Measurements from ENCODE around the gene TRIO. TPM values are rescaled to one million over a fixed set of nuclear protein-coding genes. Genes with fewer than 3 reads are reported as not detected.
"Not testable (repeated sequence)": the region's sequence is repeated elsewhere in the genome, so short reads cannot be mapped to it uniquely, and the experiment has no call there.

TRIO gene
- total and polyA plus RNA-seq, 2 donors: 35.8 to 233 TPM

GRCh38 chr5:14373685-14374084 lies 230.5 kb downstream of the TRIO start:
- no peaks in the 10 kb centered on the region for H3K4me1 ChIP-seq (ENCODE audit: insufficient read depth)
- peaks cover 5% of the 10 kb centered on the region for H3K36me3 ChIP-seq (ENCODE audit: insufficient read depth)
- no peak overlapping the region for H3K4me3 ChIP-seq (ENCODE audit: low read depth, low read length)
- 88% methylated on average over 6 of the region's 6 CpGs for WGBS
- no peak overlapping the region for H3K27ac ChIP-seq (ENCODE audit: low read depth)
- no peak for DNase-seq (ENCODE audit: extremely low spot score)

- Histone ChIP-seq H3K4me1 (ENCODE audit: insufficient read depth) (no peaks in the 10 kb centered on the region), H3K27ac (ENCODE audit: low read depth) (no peak overlapping the region), H3K36me3 (ENCODE audit: insufficient read depth) (peaks cover 5% of the 10 kb centered on the region), H3K4me3 (ENCODE audit: low read depth, low read length) (no peak overlapping the region)
- DNase-seq (ENCODE audit: extremely low spot score): no peak
- WGBS: 82% methylated on average over 8 of the region's 8 CpGs
Measured at GRCh38 chr5:14374100-14374499, 231.0 kb downstream of the TRIO start.

GRCh38 chr5:14376789-14377188 lies 233.6 kb downstream of the TRIO start:
- WGBS: 82% methylated on average over 3 of the region's 3 CpGs
- no peak overlapping the region for H3K27ac ChIP-seq (ENCODE audit: low read depth)
- DNase-seq (ENCODE audit: extremely low spot score): no peak
- no peak overlapping the region for H3K4me3 ChIP-seq (ENCODE audit: low read depth, low read length)
- peaks cover 5% of the 10 kb centered on the region for H3K36me3 ChIP-seq (ENCODE audit: insufficient read depth)
- H3K4me1 ChIP-seq (ENCODE audit: insufficient read depth): no peaks in the 10 kb centered on the region

GRCh38 chr5:14379739-14380497 lies 236.8 kb downstream of the TRIO start:
- H3K36me3 ChIP-seq (ENCODE audit: insufficient read depth): peaks cover 5% of the 10 kb centered on the region

GRCh38 chr5:14380712-14381111 lies 237.6 kb downstream of the TRIO start:
- no peak for DNase-seq (ENCODE audit: extremely low spot score)

More at GRCh38 chr5:14379739-14380497, 236.8 kb downstream of the TRIO start:
- no peak overlapping the region for H3K27ac ChIP-seq (ENCODE audit: low read depth)
- H3K4me1 ChIP-seq (ENCODE audit: insufficient read depth): no peaks in the 10 kb centered on the region
- no peak overlapping the region for H3K4me3 ChIP-seq (ENCODE audit: low read depth, low read length)
- no peak for DNase-seq (ENCODE audit: extremely low spot score)
- WGBS: 77% methylated on average over 35 of the region's 35 CpGs

GRCh38 chr5:14382640-14383039 lies 239.5 kb downstream of the TRIO start:
- WGBS: 98% methylated on average over 4 of the region's 4 CpGs
- H3K36me3 ChIP-seq (ENCODE audit: insufficient read depth): no peaks in the 10 kb centered on the region
- no peak for DNase-seq (ENCODE audit: extremely low spot score)
- no peak overlapping the region for H3K27ac ChIP-seq (ENCODE audit: low read depth)
- H3K4me3 ChIP-seq (ENCODE audit: low read depth, low read length): no peak overlapping the region
- H3K4me1 ChIP-seq (ENCODE audit: insufficient read depth): no peaks in the 10 kb centered on the region

More at GRCh38 chr5:14380712-14381111, 237.6 kb downstream of the TRIO start:
- H3K36me3 ChIP-seq (ENCODE audit: insufficient read depth): no peaks in the 10 kb centered on the region
- H3K4me3 ChIP-seq (ENCODE audit: low read depth, low read length): no peak overlapping the region
- no peaks in the 10 kb centered on the region for H3K4me1 ChIP-seq (ENCODE audit: insufficient read depth)
- no peak overlapping the region for H3K27ac ChIP-seq (ENCODE audit: low read depth)
- WGBS: 68% methylated on average over 4 of the region's 4 CpGs

GRCh38 chr5:14383923-14384322 lies 240.8 kb downstream of the TRIO start:
- no peaks in the 10 kb centered on the region for H3K4me1 ChIP-seq (ENCODE audit: insufficient read depth)
- DNase-seq (ENCODE audit: extremely low spot score): no peak
- no peak overlapping the region for H3K4me3 ChIP-seq (ENCODE audit: low read depth, low read length)
- WGBS: 82% methylated on average over 11 of the region's 11 CpGs
- H3K27ac ChIP-seq (ENCODE audit: low read depth): no peak overlapping the region
- H3K36me3 ChIP-seq (ENCODE audit: insufficient read depth): peaks cover 3% of the 10 kb centered on the region

- no peak overlapping the region for H3K4me3 ChIP-seq (ENCODE audit: low read depth, low read length)
- WGBS: 83% methylated on average over 15 of the region's 15 CpGs
- no peak overlapping the region for H3K27ac ChIP-seq (ENCODE audit: low read depth)
- peaks cover 6% of the 10 kb centered on the region for H3K36me3 ChIP-seq (ENCODE audit: insufficient read depth)
- H3K4me1 ChIP-seq (ENCODE audit: insufficient read depth): no peaks in the 10 kb centered on the region
- DNase-seq (ENCODE audit: extremely low spot score): no peak
Measured at GRCh38 chr5:14385019-14385418, 241.9 kb downstream of the TRIO start.

- Histone ChIP-seq H3K4me3 (ENCODE audit: low read depth, low read length) (no peak overlapping the region), H3K27ac (ENCODE audit: low read depth) (no peak overlapping the region), H3K36me3 (ENCODE audit: insufficient read depth) (peaks cover 9% of the 10 kb centered on the region), H3K4me1 (ENCODE audit: insufficient read depth) (no peaks in the 10 kb centered on the region)
- no peak for DNase-seq (ENCODE audit: extremely low spot score)
- 53% methylated on average over 16 of the region's 16 CpGs for WGBS
Measured at GRCh38 chr5:14386884-14387624, 243.9 kb downstream of the TRIO start.

GRCh38 chr5:14388741-14389140 lies 245.6 kb downstream of the TRIO start:
- peaks cover 9% of the 10 kb centered on the region for H3K36me3 ChIP-seq (ENCODE audit: insufficient read depth)
- DNase-seq (ENCODE audit: extremely low spot score): no peak
- WGBS: 91% methylated on average over 1 of the region's 1 CpG

GRCh38 chr5:14392552-14392951 lies 249.4 kb downstream of the TRIO start:
- H3K4me1 ChIP-seq (ENCODE audit: insufficient read depth); H3K4me3 ChIP-seq (ENCODE audit: low read depth, low read length); H3K27ac ChIP-seq (ENCODE audit: low read depth); DNase-seq (ENCODE audit: extremely low spot score); H3K36me3 ChIP-seq (ENCODE audit: insufficient read depth): not testable (repeated sequence)
- 98% methylated on average over 10 of the region's 10 CpGs for WGBS

More at GRCh38 chr5:14388741-14389140, 245.6 kb downstream of the TRIO start:
- no peaks in the 10 kb centered on the region for H3K4me1 ChIP-seq (ENCODE audit: insufficient read depth)
- no peak overlapping the region for H3K27ac ChIP-seq (ENCODE audit: low read depth)
- no peak overlapping the region for H3K4me3 ChIP-seq (ENCODE audit: low read depth, low read length)

- DNase-seq (ENCODE audit: extremely low spot score): no peak
- H3K36me3 ChIP-seq (ENCODE audit: insufficient read depth): peaks cover 6% of the 10 kb centered on the region
Measured at GRCh38 chr5:14394365-14394764, 251.2 kb downstream of the TRIO start.

GRCh38 chr5:14395411-14395810 lies 252.3 kb downstream of the TRIO start:
- 91% methylated on average over 1 of the region's 1 CpG for WGBS
- no peak overlapping the region for H3K27ac ChIP-seq (ENCODE audit: low read depth)
- no peak for DNase-seq (ENCODE audit: extremely low spot score)
- no peak overlapping the region for H3K4me3 ChIP-seq (ENCODE audit: low read depth, low read length)
- H3K4me1 ChIP-seq (ENCODE audit: insufficient read depth): no peaks in the 10 kb centered on the region
- H3K36me3 ChIP-seq (ENCODE audit: insufficient read depth): peaks cover 4% of the 10 kb centered on the region

More at GRCh38 chr5:14394365-14394764, 251.2 kb downstream of the TRIO start:
- 91% methylated on average over 7 of the region's 7 CpGs for WGBS
- H3K4me3 ChIP-seq (ENCODE audit: low read depth, low read length): no peak overlapping the region
- H3K4me1 ChIP-seq (ENCODE audit: insufficient read depth): no peaks in the 10 kb centered on the region
- H3K27ac ChIP-seq (ENCODE audit: low read depth): no peak overlapping the region

GRCh38 chr5:14396066-14396465 lies 252.9 kb downstream of the TRIO start:
- H3K27ac ChIP-seq (ENCODE audit: low read depth): no peak overlapping the region
- no peaks in the 10 kb centered on the region for H3K4me1 ChIP-seq (ENCODE audit: insufficient read depth)
- 87% methylated on average over 7 of the region's 7 CpGs for WGBS
- no peak overlapping the region for H3K4me3 ChIP-seq (ENCODE audit: low read depth, low read length)
- no peak for DNase-seq (ENCODE audit: extremely low spot score)
- peaks cover 4% of the 10 kb centered on the region for H3K36me3 ChIP-seq (ENCODE audit: insufficient read depth)

Measured in urinary bladder (tissue), 4 donors.